ENCODE data around the gene DIP2B.

- TF ChIP-seq CTCF (IDR thresholded peaks at IDR 0.05; ENCODE audit: low read depth, low read length) (no peak), MYC (IDR thresholded peaks at IDR 0.05; ENCODE audit: low read depth, low read length) (no peak), MAX (IDR thresholded peaks at IDR 0.05; ENCODE audit: low read depth, low read length) (no peak)
Measured at GRCh38 chr12:50574601-50575348, 70.0 kb downstream of the DIP2B start.

Data from NB4 (cell line).